Esophagus muscularis mucosa (tissue), 4 donors: ENCODE results near the gene CEP290. TPM values are rescaled to one million over a fixed set of nuclear protein-coding genes. Genes with fewer than 3 reads are reported as not detected.

Source experiments
- DNase-seq: peaks from one replicate; pipeline ENCODE4 v3.0.0-alpha.2; 2017; ENCODE audit errors: extremely low spot score
- H3K27ac ChIP-seq, 4 donors: fragments of 200-600 bp; sonication (generic); replicated peaks in 1 of 4; 1 replicate in 3 of 4; 2 replicates in 1 of 4; pipeline ENCODE4 v1.5.1; 2016 to 2019; ENCODE audit warnings: mild to moderate bottlenecking in 1 of 4
- H3K27me3 ChIP-seq, 4 donors: fragments of 200-600 bp; sonication (generic); one replicate each; pipeline versions ENCODE4 v1.5.1 to v1.6.0; 2016 to 2019
- H3K36me3 ChIP-seq, 4 donors: fragments of 200-600 bp; sonication (generic); one replicate each; pipeline ENCODE4 v1.5.1; 2016 to 2019
- H3K4me1 ChIP-seq, 4 donors: fragments of 200-600 bp; sonication (generic); one replicate each; pipeline ENCODE4 v1.5.1; 2016 to 2019
- H3K4me3 ChIP-seq, 4 donors: fragments of 200-600 bp; sonication (generic); 1 replicate in 2 of 4; 2 replicates in 2 of 4; pipeline ENCODE4 v1.5.1; 2016 to 2019; ENCODE audit warnings: mild to moderate bottlenecking in 4 of 4, moderate library complexity in 1 of 4
- H3K9me3 ChIP-seq, 4 donors: fragments of 200-600 bp; sonication (generic); 1 replicate in 3 of 4; 2 replicates in 1 of 4; pipeline ENCODE4 v1.5.1; 2016 to 2019
- EP300 ChIP-seq: sonication (generic); formaldehyde crosslinking; IDR thresholded peaks from one replicate; pipeline ENCODE4 v1.6.1; 2017; ENCODE audit warnings: antibody characterized with exemption
- POLR2A ChIP-seq: fragments of 450-650 bp; IDR thresholded peaks from one replicate; pipeline ENCODE4 v1.6.1; 2017; ENCODE audit warnings: antibody characterized with exemption, moderate library complexity, mild to moderate bottlenecking, low read depth
- POLR2AphosphoS5 ChIP-seq, 2 donors: sonication (generic); formaldehyde crosslinking; IDR thresholded peaks; one replicate each; pipeline ENCODE4 v1.6.1; 2017; ENCODE audit warnings: antibody characterized with exemption in 2 of 2
- WGBS: methylation state at CpG from one replicate; pipeline ENCODE4 v1.1.5; 2018; 5-methylcytosine and 5-hydroxymethylcytosine counted together
- intact Hi-C: fragments of 100-400 bp; cut with DNase I; formaldehyde crosslinking; loops from one replicate; pipeline ENCODE4 v1.15.1; 2023
- total RNA-seq, 4 donors: library from RNA; depleted of rRNA; stranded (reverse); fragments of >200 nt; gene quantifications; one replicate each; pipeline versions ENCODE4 v1.1.0 to v1.2.1, GENCODE V29; 2016
- TF ChIP-seq, protein P1 (sequence below), 3 experiments: fragments of 200-600 bp in 2 of 3; fragments of 450-650 bp in 1 of 3; sonication (generic) in 2 of 3; IDR thresholded peaks; one replicate each; pipeline ENCODE4 v1.5.1; 2017 to 2019; ENCODE audit warnings: antibody characterized with exemption in 3 of 3, mild to moderate bottlenecking in 2 of 3, moderate library complexity in 1 of 3

CEP290 gene
- total RNA-seq, 4 donors from 2014 or later, result 8.1 to 18.1 (median 13.6) TPM

DNA sequence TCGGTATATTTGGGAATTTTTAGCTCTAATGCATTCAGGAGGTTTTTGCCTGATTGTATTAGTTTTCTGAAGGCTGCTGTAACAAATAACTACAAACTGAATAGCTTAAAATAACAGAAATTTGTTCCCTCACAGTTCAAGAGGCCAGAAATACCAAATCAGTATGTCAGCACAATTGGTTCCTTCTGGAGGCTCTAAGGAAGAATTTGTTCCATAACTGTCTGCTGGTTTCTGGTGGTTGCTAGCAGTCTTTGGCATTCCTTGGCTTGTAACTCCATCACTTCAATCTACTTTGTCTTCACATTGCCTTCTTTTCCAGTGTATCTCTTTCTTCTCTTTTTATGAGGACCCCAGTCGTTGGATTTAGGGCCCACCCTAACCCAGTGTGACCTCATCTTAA lies 21.5 kb upstream of the CEP290 start:
- Histone ChIP-seq H3K9me3 (no peaks in the 10 kb centered on the region), H3K36me3 (peaks cover 21 to 61% (median 39%) of the 10 kb centered on the region in 4 donors), H3K4me3 (no peak overlapping the region), H3K27me3 (no peaks in the 10 kb centered on the region), H3K27ac (no peak overlapping the region), H3K4me1 (no peaks in the 10 kb centered on the region)
- no peak for DNase-seq
- TF ChIP-seq, protein P1, sequence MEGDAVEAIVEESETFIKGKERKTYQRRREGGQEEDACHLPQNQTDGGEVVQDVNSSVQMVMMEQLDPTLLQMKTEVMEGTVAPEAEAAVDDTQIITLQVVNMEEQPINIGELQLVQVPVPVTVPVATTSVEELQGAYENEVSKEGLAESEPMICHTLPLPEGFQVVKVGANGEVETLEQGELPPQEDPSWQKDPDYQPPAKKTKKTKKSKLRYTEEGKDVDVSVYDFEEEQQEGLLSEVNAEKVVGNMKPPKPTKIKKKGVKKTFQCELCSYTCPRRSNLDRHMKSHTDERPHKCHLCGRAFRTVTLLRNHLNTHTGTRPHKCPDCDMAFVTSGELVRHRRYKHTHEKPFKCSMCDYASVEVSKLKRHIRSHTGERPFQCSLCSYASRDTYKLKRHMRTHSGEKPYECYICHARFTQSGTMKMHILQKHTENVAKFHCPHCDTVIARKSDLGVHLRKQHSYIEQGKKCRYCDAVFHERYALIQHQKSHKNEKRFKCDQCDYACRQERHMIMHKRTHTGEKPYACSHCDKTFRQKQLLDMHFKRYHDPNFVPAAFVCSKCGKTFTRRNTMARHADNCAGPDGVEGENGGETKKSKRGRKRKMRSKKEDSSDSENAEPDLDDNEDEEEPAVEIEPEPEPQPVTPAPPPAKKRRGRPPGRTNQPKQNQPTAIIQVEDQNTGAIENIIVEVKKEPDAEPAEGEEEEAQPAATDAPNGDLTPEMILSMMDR (IDR thresholded peaks at IDR 0.05), result no peak
- no peak for TF ChIP-seq EP300
- no peak for TF ChIP-seq POLR2A
- no peak for TF ChIP-seq POLR2AphosphoS5 (IDR thresholded peaks at IDR 0.05)
- intact Hi-C loops, result no loop called here
- WGBS, result 98% methylated on average over 2 of the region's 2 CpGs

DNA sequence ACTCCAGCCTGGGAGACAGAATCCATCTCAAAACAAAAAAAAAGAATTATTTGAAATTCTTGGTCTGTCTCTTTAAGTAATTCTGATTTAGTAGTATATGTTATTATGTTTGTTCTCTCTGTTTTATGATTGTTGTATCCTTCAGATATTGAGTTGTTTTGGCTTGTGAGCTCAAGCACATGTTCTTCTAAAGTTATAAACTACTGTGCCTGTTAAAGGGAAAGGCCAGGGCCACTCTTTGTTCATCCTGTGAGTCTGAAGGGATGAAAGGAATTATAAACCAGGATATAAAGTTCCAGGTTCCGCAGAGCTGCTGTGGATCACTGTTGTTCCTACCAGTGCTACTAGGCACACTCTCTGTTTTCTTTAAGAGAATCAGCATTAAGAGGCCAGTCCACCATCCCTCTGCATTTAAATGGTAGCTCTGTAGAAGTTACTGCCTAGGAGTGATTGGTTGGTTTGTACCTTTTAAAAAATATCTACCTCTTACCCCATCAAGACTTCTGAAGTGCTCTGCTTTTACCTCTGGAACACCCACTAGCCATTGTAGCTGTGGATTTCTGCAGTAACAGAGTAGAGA lies 14.3 kb upstream of the CEP290 start:
- TF ChIP-seq, protein P1 (IDR thresholded peaks at IDR 0.05), result no peak
- TF ChIP-seq EP300, result no peak
- no peak for TF ChIP-seq POLR2A
- TF ChIP-seq POLR2AphosphoS5 (IDR thresholded peaks at IDR 0.05), result no peak
- intact Hi-C loops, result loop anchor here (10.0 kb wide), 1 partner anchor 419 kb away; no protein-coding TSS in a partner anchor
- peaks cover 0 to 18% (median 4%) of the 10 kb centered on the region in 4 donors for H3K4me1 ChIP-seq

DNA sequence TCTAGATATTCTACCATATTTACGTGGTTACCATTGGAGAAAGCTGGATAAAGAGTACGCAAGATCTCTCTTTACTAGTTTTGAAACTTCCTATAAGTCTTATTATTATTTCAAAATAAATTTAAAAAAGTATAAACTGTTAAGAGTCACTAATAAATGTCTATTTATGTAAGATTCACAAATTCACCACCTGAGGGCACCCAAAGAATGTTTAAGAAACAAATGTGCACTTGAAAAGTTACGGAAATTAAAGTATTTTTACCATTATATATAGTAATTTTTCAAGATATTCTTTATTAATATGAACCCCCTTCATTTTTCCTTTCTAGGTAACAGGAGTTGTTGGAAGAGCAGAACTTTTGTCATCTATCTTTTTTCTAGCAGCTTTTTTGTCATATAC lies 12.1 kb upstream of the CEP290 start:
- WGBS, result 70% methylated on average over 3 of the region's 3 CpGs
- TF ChIP-seq, protein P1 (IDR thresholded peaks at IDR 0.05), result peak; percentile 34 to 50 (median 42)
- no peak for TF ChIP-seq EP300
- DNase-seq, result no peak
- H3K27me3 ChIP-seq, result no peaks in the 10 kb centered on the region
- no peaks in the 10 kb centered on the region for H3K9me3 ChIP-seq
- peaks cover 0 to 20% (median 0%) of the 10 kb centered on the region in 4 donors for H3K36me3 ChIP-seq
- intact Hi-C loops, result loop anchor here (5.0 to 10.0 kb wide), 2 partner anchors 421 to 838 kb away; no protein-coding TSS in a partner anchor
- H3K4me3 ChIP-seq, result no peak overlapping the region
- no peak overlapping the region for H3K27ac ChIP-seq
- peaks cover 0 to 18% (median 4%) of the 10 kb centered on the region in 4 donors for H3K4me1 ChIP-seq

More for the DNA sequence above, 14.3 kb upstream of the CEP290 start:
- H3K27ac ChIP-seq, result no peak overlapping the region
- no peaks in the 10 kb centered on the region for H3K27me3 ChIP-seq
- DNase-seq, result no peak
- H3K4me3 ChIP-seq, result no peak overlapping the region
- no peaks in the 10 kb centered on the region for H3K9me3 ChIP-seq
- H3K36me3 ChIP-seq, result peaks cover 0 to 17% (median 4%) of the 10 kb centered on the region in 4 donors
- 93% methylated on average over 1 of the region's 1 CpG for WGBS

DNA sequence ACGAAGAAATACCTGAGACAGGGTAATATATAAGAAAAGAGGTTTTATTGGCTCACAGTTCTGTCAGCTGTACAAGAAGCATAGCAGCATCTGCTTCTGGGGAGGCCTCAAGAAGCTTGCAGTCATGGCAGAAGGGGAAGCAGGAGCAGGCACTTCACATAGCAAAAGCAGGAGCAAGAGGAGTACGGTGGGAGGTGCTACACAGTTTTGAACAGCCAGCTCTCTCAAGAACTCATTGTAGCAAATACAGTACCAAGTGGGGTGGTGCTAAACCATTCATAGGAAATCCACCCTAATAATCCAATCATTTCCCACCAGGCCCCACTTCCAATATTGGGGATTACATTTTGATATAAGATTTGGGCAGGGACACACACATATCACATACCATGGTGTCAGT lies 8.2 kb upstream of the CEP290 start:
- Histone ChIP-seq H3K9me3 (no peaks in the 10 kb centered on the region), H3K4me1 (peaks cover 0 to 21% (median 13%) of the 10 kb centered on the region in 4 donors), H3K27me3 (no peaks in the 10 kb centered on the region), H3K4me3 (no peak overlapping the region), H3K36me3 (peaks cover 0 to 16% (median 0%) of the 10 kb centered on the region in 4 donors), H3K27ac (no peak overlapping the region)
- intact Hi-C loops, result loop anchor here (5.0 to 10.0 kb wide), 2 partner anchors 425 to 842 kb away; no protein-coding TSS in a partner anchor
- DNase-seq, result no peak
- TF ChIP-seq POLR2A, result no peak
- no peak for TF ChIP-seq POLR2AphosphoS5 (IDR thresholded peaks at IDR 0.05)
- TF ChIP-seq, protein P1 (IDR thresholded peaks at IDR 0.05), result no peak
- TF ChIP-seq EP300, result no peak
- WGBS, result 98% methylated on average over 2 of the region's 2 CpGs
